HG02981 (cell line): Measurements from ENCODE around the gene HSF5.
"Not testable (repeated sequence)": the region's sequence is repeated elsewhere in the genome, so short reads cannot be mapped to it uniquely, and the experiment has no call there.

Experiments used
- ATAC-seq: cut with Tn5 transposase; IDR thresholded peaks from one replicate; pipeline ENCODE4 v1.9.1; 2021; ENCODE audit warnings: mild to moderate bottlenecking, moderate library complexity; ENCODE audit not compliant: unreplicated experiment

HSF5 gene

DNA sequence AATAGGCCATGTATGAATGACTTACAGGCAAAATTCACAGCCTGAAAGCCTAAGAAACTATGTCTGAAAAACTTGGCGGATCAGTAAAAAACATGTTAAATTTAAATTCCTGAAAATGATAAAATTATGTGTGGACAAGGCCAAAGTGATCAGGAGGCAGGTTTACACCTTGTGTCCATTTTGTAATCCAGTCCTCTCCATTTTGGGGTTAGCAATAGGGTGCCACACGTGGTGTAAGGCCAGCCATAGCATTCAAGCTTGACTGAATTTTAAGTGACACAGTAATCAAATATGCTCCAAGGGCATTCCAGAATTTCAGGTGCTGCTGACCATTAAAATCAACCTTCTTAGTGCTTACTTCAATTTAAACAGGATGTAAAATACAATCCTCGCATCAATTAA, 73.6 kb downstream of the HSF5 start:
- ATAC-seq, result no peak

DNA sequence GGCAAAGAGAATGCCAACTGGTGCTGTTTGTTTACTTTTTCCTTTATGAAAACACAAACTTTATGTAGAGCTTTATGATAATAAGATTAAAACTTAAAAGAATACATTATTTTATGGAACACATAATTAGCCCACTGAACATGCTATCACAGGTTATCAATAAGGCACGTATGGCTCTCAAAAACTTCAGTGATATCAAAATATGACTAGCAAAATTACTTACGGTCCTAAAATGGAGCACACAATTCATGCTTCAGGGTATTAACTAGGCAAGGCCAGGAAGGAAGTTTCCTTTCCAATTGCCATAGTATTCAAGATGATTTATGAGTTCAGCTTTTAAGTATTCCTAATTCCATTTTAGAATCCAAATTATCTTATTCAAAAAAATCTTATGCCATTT, 74.5 kb downstream of the HSF5 start:
- ATAC-seq, result no peak

DNA sequence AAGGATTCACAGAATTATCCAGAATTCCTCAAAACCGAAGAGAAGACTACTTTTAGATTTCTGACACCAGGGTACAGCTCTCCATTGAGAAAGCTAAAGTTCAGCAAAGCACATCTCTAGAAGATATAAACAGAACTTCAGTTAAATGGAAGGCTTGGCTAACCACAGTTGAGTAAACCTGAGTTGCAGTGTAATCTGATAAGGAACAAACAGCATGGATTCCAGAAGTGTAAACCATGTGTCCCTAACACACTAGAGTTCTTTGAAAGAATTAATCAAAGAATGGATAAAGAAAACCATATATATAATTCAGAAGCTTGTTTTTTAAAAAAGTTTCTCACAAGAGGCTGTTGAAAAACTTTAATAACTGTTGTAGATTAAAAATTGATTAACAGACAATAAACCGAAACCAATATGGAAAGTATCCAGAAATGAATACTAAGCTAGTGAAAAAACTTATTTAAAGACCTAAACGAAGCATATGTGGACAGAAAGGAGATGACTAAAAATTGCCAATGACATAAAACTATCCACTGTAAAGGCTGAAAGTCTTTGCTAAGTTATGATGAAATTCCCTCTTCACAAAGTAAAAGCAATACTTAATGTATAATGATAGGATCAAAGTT, 75.1 kb downstream of the HSF5 start:
- no peak for ATAC-seq

DNA sequence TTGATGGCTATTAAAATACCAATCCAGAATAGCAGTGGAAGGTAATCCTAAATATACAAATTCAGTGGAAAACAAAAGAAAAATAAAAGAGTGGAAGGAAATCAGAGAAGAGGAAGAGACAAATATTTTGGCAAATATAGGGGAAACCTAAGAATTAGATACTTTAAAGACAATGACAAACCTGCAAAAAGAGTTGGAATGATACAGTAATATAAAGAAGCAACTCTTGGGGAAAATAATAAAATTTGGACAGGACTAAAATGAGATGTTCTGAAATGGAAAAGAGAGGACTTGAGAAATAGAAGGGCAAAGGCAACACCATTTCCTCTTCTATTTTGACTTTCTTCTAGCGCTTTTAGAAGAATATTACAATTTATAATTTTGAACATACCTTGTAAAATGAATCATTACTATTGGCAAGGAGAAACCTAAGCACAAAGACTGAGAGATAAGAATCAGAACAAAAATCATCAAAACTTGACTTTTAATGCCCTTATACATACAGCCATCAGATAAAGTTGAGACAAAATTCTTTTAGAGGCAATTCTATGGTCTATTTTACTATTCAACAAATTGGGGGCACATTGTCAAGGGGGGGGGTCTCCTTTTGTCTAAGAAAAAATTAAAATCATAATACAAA, 76.0 kb downstream of the HSF5 start:
- ATAC-seq, result no peak

DNA sequence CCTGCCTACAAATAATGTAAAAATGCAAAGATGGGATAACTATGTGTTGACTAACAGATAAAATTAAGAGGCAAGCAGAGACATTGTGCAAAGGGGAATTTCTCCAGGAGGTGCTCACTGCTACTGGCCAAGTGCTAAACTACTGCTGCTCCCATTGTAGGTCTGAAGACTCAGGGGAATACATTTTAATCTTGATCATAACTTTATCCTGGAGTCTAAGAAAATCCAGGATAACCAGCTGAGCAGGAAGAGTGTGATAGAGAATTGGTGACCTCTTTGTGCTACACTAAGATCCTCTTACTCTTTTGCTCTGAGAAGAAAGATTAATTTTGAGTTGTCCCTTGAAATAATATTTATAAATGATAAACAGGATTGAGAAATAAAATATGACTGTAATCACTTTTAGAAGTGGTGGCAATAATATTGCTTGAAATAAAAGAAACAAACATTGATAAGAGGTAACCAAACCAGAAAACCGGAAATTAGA, 76.8 kb downstream of the HSF5 start:
- no peak for ATAC-seq

DNA sequence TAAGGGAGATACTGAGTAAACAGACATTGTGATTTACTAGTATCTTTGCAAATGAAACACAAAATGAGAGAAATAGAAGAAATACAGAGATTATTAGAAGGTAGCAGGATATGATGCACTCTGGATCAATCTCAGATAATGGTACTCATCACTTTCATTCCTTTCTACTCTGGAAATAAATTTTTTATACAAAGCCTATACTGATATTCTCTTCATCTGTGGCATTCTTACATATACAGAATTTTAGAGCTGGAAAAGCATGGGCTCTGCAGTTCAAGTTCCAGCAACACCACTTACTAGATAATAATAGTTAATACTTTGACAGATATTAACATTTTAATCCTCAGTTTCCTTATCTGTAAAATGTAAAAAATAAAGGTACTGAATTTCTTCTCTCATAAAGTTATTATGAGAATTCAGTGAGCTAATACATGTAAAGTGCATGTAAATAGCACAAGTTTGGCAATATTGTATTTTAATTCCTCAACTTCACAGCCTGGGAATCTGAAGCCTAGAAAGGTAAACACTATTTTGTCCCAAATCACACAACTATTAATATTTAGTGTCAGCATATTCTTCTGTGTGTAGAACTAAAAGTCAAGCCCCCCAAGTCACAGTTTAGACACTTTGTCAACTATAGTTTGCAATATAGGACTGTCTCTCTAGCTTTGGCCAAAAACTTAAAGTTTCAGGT, 77.3 kb downstream of the HSF5 start:
- no peak for ATAC-seq

DNA sequence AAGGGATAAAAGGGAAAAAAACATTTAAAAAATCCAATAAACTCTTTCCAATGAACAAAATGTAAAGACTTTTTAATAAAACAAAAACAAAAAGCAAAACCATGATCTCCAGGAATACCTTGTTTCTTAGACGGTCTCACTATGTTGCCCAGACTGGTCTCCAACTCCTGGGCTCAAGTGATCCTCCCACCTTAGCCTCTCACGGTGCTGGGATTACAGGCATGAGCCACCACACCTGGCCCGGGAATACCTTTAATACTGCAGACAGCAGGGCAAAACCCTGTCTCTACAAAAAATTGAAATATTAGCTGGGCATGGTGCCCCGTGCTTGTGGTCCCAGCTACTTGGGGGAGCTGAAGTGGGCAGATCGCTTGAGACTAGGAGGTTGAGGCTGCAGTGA, 78.8 kb downstream of the HSF5 start:
- ATAC-seq, result no peak

DNA sequence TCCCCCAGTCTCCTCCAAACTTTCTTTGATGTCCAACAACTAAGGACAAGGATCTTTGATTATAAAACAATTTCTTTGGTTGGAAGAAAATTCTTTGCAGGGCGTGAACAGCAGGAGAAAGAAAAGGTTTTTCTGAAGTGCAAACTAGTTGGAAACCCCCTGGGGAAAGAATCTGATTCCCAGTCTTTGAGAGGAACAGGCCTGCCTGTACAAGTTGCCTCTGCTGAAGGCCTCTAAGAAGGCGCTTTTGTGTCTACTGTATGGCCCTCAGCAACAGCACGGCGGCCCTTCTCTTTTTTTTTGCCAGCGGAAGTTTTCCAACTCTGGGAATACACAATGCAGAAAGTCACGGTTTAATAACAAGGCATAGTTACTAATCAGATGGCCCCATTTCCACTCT, 84.9 kb downstream of the HSF5 start:
- no peak for ATAC-seq

DNA sequence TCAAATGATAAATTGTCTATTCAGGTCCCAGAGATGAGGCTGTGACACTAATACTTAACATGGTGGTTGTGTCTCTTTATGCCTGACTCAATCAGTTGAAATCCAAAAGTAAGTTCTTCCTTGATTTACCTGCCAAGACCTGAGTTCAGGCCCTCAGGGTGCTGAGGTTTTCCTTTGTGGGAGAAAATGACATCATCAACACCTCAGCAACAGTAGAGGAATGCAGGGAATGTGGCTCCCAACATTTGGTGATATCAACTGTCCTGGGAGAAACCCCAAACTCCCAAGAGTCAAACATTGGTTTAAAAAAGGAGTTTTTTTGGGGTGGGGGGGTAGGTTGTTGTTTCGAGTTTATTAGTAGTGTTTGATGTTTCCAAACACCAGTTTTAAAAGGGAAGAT, 85.5 kb downstream of the HSF5 start:
- no peak for ATAC-seq

DNA sequence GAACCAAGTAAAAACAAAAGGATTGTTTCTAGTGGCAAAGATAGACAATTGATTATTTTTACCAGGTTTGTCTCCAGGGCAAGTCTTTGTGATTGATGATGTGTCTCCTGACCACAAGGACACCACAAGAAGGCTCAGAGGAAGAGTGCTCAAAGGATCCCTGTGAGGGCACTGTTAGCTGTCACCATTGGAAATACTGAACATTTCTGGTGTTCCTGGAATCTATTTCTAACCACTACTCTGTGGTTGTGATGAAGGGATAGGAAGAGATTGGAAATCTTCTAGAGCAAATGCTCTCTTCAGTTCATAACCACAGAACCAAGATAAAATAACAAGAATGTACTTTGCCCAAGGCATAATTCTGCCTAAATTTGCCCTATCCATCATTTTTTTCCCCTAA, 86.2 kb downstream of the HSF5 start:
- no peak for ATAC-seq

DNA sequence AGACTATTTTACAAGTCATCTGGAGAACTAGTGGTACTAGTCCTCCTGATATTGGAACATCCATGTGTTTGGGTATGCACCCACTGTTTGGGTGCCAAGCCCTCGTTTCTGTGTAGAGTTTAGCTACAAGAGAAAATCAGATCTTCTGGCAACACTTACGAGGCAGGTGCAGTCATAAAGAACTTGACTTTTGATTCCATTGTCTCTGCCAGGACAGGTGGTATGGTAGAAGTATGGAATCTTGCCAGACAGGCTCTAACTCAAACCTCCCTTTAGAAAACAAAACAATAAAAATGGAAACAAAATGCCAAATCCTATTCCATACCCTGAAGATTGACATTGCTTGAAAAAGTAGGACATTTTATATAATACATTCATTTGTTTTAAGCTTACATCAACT, 86.9 kb downstream of the HSF5 start:
- no peak for ATAC-seq

DNA sequence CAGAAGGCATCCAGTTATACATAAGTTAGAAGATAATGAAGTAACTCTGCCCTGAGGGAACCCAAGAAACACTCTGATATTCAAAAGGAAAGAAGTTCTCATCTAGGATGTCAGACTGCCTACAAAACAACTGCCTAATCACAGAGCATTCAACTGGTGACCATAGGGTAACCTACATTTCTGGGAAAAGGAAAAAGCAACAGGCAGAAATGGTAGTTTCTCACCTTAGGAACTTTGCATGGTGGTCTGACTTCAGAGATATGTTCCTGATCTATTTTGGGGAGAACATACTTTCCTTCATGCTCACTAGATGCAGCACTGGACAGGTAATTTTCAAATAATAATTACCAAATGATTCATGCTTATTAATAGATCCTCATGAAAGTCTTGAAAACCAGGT, 87.4 kb downstream of the HSF5 start:
- no peak for ATAC-seq

DNA sequence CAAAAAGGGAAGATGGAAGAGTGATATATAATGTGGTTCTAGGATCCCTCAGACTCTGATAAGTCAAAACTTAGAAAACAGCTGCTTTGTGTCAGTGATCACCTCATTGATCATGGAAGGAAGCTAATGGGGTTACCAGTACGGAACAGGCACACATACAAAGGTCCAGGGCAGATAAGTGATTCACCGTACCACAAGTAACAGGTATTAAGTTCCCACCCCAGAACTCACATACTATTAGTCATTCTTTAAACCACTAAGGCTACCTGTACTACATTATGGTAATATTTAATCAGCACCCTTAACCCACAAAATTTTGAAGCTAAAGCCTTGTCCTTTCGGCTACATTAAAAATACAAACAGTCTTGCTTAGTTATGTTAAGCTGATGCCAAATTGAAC, 88.2 kb downstream of the HSF5 start:
- no peak for ATAC-seq

DNA sequence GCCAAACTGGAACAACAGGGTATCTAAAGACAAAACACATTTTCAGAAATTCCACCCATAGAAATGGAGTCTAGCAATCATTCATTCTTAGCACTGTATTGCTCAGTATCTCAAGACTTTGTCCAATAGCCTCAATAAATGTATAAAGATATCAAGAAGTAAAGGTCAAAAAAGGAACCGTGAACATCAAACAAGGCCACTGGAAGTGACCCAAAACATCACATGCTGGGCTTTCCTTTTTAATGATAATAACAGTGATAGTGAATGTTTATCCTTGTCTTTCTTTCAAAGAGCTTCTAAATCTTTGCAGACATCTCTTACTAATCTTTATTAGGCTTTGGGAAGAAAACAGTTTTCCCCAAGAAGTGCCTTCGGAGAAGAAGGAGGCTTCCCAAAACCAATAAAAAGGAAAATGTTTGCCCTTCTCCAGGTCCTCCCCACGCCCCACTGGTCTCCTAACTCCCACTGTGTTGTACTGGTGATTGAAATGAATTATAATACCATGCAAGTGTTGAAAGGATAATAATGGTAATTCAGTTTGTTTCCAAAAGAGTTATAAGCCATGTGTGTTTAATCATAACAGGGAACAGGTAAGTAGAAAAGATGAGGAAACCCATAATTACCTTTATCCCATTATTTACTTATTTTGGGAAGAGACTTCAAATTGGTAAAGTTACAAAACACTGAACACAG, 89.5 kb downstream of the HSF5 start:
- no peak for ATAC-seq

DNA sequence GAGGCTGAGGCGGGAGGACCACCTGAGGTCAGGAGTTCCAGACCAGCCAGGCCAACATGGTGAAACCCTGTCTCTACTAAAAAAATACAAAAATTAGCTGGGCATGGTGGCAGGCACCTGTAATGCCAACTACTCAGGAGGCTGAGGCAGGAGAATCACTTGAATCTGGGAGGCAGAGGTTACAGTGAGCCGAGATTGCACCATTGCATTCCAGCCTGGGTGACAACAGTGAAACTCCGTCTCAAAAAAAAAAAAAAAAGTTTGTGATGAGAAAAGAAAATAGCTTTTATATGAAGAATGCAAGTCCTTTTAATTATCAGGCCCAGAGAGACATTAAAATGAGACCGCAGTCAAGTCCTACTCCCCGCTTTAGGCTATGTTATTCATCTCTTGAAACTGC, 90.8 kb downstream of the HSF5 start:
- not testable (repeated sequence) for ATAC-seq

DNA sequence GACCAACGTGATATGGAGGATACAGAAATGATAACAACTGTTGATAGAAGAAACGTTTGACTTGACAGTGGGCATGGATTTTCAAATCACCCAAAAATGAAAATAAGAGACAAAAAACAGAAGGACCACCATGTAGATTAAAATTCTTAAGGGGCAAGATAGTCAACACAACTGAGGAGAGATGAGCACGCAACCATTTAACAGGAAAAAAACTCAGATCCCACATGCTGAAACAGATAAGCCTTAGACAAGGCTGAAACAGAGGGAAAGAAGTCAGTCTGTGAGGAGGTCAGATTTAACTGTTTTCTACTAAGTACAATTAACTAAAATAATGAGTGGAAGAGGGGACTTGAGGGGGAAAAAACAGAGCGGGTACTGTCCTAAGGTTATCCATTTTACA, 92.0 kb downstream of the HSF5 start:
- ATAC-seq, result no peak

DNA sequence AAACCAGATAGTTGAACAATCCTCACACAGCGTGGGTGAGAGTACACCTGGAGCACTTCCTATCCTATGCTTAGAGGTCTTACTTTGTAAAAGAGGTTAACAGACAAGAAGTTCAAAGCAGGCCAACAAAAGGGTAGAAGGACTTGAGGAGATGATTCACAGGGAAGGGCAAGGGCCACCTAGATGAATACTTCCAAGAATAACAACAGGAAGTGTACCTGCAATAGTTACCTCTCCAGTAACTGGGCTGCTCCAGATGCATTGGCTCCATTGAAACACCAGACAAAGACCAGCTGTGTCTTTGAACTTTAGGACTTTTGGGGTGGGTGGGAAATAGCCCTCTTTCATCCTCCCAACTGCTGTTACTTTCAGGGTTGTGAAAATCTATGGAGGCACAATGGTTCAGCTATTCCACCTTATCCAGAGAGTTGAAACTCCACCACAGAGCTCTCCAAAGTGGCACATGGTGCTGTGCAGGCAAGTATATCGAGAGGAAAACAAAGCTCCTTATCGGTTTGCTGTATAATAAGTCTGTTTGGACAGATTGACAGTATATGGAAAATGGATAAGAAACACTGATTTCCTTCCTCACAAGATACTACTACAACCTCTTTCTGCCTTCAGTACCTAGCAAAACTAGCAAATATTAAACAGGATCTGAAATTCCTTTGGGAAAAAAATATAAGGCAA, 93.5 kb downstream of the HSF5 start:
- ATAC-seq, result no peak

DNA sequence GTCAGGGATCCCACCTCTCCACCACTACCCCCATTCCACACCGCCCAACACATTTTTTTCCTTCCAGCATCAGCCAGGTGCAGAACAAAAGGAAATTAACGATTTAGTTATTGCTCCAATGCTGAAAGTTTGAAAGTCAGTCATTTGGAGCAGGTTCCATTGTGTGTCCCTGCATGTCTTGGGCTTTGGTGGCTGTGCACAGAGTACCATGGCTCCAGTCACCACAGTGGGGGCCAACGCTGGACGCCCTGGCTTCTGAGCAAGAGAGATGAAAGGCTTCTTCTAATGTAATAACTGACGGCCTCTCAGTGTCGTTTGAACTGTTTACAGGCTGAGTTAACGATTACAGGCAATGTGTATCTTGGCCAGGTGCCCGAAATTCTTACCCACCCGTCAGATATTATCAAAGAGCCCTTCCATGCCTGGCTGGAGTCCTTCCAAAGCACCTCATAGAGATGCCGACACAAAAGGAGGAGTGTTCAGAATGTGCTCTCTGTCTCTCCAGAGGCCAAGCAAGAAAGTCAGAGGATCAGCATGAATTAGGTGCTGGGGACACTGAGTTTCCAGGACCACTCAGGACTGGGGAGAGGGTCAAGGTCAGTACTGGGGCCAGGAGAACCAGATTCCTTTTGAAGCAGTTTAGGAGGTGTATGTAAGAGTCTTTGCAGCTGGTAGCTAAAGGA, 96.8 kb downstream of the HSF5 start:
- no peak for ATAC-seq

DNA sequence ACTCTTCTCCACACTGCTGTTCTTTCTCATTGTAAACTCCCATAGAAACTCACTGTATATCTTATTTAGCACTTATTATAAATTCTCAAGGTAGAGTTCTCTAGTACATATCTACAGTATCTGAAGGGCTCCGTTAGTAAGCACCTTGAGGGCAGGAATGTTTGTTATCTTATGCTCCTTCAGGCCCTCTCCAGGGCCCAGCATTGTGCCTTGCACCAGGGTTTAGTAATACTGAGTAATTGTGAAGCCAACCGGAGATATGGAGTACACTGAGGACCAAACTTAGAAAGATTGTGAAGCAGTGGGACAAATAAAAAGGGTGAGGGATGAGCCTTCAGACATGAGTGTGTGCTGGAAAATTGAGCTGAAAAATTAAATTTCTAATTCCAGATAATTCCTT, 97.3 kb downstream of the HSF5 start:
- no peak for ATAC-seq

DNA sequence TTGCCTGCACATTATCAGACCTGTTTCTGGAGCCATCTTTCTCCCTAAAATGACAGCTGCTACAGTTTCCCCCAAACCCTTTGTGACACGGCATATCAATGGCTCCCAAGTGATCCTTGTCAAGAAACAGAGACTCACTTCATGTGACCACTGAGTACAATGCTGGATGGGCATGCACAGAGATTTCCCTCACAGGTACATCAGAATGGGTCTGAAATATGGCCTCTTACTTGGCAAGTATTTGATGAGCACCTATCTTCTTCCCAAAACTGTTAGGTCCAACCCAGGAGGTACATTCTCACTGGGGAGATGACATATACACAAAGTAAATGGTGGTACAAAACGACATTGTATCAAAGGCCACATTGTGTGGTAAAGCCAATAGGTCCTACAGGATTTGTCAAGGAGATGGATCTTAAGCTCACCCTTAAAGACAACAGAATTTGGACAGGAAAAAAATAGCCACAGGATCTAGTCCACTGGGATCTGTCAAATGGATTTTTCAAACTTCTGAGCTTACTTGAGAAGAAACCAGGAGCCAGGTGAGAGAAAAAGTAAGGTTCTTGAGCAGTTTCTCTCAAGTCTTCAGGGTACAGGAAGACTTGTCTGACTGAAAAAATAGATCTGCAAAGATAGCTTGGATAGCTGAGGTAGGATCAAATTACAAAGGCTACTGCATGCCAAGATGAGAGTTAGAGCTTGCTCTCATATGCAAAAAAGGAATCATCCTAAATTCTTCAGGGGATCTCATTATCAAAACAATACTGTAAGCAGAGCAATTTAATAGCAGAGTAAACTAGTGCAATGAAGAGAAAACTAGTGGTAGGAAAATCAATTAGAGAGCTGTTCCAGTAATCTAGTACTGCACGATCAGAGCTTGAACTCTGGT, 99.7 kb downstream of the HSF5 start:
- no peak for ATAC-seq
